T-cell (primary cell): ENCODE measurements around the gene G6PC3. TPM values are rescaled to one million over a fixed set of nuclear protein-coding genes. Genes with fewer than 3 reads are reported as not detected.

Experiments used
- ATAC-seq, 4 experiments: fragments of 200-7000 bp in 3 of 4; fragments of 150-1000 bp in 1 of 4; cut with Tn5 transposase; replicated peaks in 1 of 4; 1 replicate in 3 of 4; 2 replicates in 1 of 4; pipeline ENCODE4 v1.10.0; 2021; ENCODE audit warnings: moderate library complexity in 3 of 4, mild to moderate bottlenecking in 2 of 4, moderate number of reproducible peaks in 1 of 4
- CTCF ChIA-PET, 2 donors: fragments of 300-600 bp; sonication (Branson Sonifier 250); formaldehyde crosslinking; loops; one replicate each; lab custom pipeline; 2022; ENCODE audit warnings: antibody characterized with exemption in 2 of 2; lab: Charles Lee
- POLR2A ChIA-PET, 2 donors: fragments of 300-600 bp; sonication (Branson Sonifier 250); formaldehyde crosslinking; loops; one replicate each; lab custom pipeline; 2022; ENCODE audit warnings: antibody characterized with exemption in 2 of 2; lab: Charles Lee
- DNase-seq, 35 experiments: peaks; one replicate each; pipeline versions ENCODE4 v3.0.0 to v3.0.0-alpha.2; 2013 to 2023
- H3K27ac ChIP-seq: one replicate; pipeline ENCODE4 v1.5.1; 2013; ENCODE audit warnings: low read length
- H3K27me3 ChIP-seq, 2 experiments: replicated peaks in 1 of 2; 1 replicate in 1 of 2; 2 replicates in 1 of 2; pipeline versions ENCODE4 v1.6.1 to v1.7.0; 2013; ENCODE audit warnings: low read length in 1 of 2, mixed read lengths in 1 of 2; ENCODE audit not compliant: control insufficient read depth in 2 of 2, insufficient read depth in 2 of 2; ENCODE audit errors: extremely low read depth in 1 of 2
- H3K36me3 ChIP-seq, 2 donors: 1 replicate in 1 of 2; 2 replicates in 1 of 2; pipeline versions ENCODE4 v1.6.1 to v1.7.0; 2013; ENCODE audit warnings: low read length in 1 of 2; ENCODE audit not compliant: control insufficient read depth in 2 of 2, insufficient read depth in 1 of 2; ENCODE audit errors: extremely low read depth in 1 of 2
- H3K4me1 ChIP-seq, 2 experiments: 1 replicate in 1 of 2; 2 replicates in 1 of 2; pipeline versions ENCODE4 v1.6.1 to v1.7.0; 2013; ENCODE audit warnings: low read length in 2 of 2, mixed read lengths in 1 of 2; ENCODE audit not compliant: insufficient read depth in 2 of 2, control insufficient read depth in 1 of 2; ENCODE audit errors: extremely low read depth in 1 of 2
- H3K4me3 ChIP-seq, 2 donors: 1 replicate in 1 of 2; 2 replicates in 1 of 2; pipeline versions ENCODE4 v1.5.1 to v1.7.0; 2013; ENCODE audit warnings: mild to moderate bottlenecking in 2 of 2, low read length in 1 of 2, moderate library complexity in 1 of 2; ENCODE audit not compliant: control insufficient read depth in 1 of 2; ENCODE audit errors: extremely low read depth in 1 of 2
- H3K9me3 ChIP-seq: 2 replicates; pipeline ENCODE4 v1.7.0; 2013
- H3K27ac Mint-ChIP-seq, 2 donors: one replicate each; pipeline ENCODE4 v1.8.0; 2020 to 2021; ENCODE audit warnings: mild to moderate bottlenecking in 2 of 2, mixed read lengths in 2 of 2
- H3K27me3 Mint-ChIP-seq, 2 donors: one replicate each; pipeline ENCODE4 v1.8.0; 2021 to 2022; ENCODE audit warnings: mixed read lengths in 2 of 2
- H3K36me3 Mint-ChIP-seq: one replicate; pipeline ENCODE4 v1.8.0; 2021; ENCODE audit warnings: mixed read lengths
- H3K4me1 Mint-ChIP-seq, 3 donors: one replicate each; pipeline ENCODE4 v1.8.0; 2020 to 2022; ENCODE audit warnings: mixed read lengths in 3 of 3, mild to moderate bottlenecking in 1 of 3
- H3K4me3 Mint-ChIP-seq, 3 donors: one replicate each; pipeline ENCODE4 v1.8.0; 2020 to 2022; ENCODE audit warnings: mild to moderate bottlenecking in 3 of 3, mixed read lengths in 3 of 3, moderate library complexity in 3 of 3
- H3K9me3 Mint-ChIP-seq, 3 donors: one replicate each; pipeline ENCODE4 v1.8.0; 2020 to 2022; ENCODE audit warnings: mixed read lengths in 3 of 3
- WGBS: methylation state at CpG from one replicate; pipeline ENCODE4 v1.1.5; 2013; ENCODE audit warnings: missing lambda C conversion rate; ENCODE audit not compliant: insufficient coverage; 5-methylcytosine and 5-hydroxymethylcytosine counted together
- total RNA-seq, 35 experiments: library from RNA in 6 of 35; stranded (reverse) in 6 of 35; fragments of 120-200 nt in 1 of 35; gene quantifications; one replicate each; pipeline versions ENCODE4 v1.2.1 to v1.2.4 and lab custom pipeline; 2013 to 2026

G6PC3 gene
- total RNA-seq, 5 donors from 2014 or later (not counting 1 experiment from before 2014, with no cell fraction given): 9.4 to 19.0 (median 16.2) TPM

DNA sequence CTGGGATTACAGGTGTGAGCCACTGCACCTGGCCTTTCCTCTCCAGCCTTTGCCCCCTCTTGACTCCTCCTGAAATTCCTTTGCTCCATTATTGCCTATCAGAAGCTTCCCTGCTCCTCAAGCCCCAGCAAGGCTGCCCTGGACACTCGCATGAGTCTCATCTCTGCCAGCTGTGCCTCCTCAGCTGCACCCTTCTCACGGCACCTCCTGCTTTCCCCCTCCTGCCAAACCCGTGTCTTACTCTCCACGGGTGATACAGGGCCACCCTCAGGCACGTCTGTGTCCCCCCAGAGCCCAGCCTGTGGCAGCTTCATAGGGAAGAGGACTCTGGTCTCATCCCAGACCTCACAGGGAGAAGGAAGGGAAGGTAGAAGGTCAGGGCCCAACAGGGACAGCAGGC, 15.4 kb downstream of the G6PC3 start:
- 100% methylated on average over 2 of the region's 5 CpGs for WGBS
- Histone ChIP-seq H3K4me3 (no peak overlapping the region), H3K4me1 (no peaks in the 10 kb centered on the region), H3K27me3 (no peaks in the 10 kb centered on the region), H3K36me3 (peaks cover 20 to 51% of the 10 kb centered on the region in 2 donors), H3K27ac (no peak overlapping the region), H3K9me3 (no peaks in the 10 kb centered on the region)
- CTCF ChIA-PET: interaction anchor here in 1 of 2 donors (0.6 kb wide), 1 partner anchor 24 kb away, joined by 4 read pairs; no protein-coding TSS in a partner anchor
- DNase-seq: no peak
- Mint-ChIP-seq H3K27me3 (no peaks in the 10 kb centered on the region), H3K4me1 (peaks cover 0 to 13% (median 6%) of the 10 kb centered on the region in 3 donors), H3K36me3 (peaks cover 19% of the 10 kb centered on the region), H3K27ac (no peak overlapping the region), H3K4me3 (no peak overlapping the region), H3K9me3 (no peaks in the 10 kb centered on the region)
- no peak for ATAC-seq
- POLR2A ChIA-PET: no interaction called here

DNA sequence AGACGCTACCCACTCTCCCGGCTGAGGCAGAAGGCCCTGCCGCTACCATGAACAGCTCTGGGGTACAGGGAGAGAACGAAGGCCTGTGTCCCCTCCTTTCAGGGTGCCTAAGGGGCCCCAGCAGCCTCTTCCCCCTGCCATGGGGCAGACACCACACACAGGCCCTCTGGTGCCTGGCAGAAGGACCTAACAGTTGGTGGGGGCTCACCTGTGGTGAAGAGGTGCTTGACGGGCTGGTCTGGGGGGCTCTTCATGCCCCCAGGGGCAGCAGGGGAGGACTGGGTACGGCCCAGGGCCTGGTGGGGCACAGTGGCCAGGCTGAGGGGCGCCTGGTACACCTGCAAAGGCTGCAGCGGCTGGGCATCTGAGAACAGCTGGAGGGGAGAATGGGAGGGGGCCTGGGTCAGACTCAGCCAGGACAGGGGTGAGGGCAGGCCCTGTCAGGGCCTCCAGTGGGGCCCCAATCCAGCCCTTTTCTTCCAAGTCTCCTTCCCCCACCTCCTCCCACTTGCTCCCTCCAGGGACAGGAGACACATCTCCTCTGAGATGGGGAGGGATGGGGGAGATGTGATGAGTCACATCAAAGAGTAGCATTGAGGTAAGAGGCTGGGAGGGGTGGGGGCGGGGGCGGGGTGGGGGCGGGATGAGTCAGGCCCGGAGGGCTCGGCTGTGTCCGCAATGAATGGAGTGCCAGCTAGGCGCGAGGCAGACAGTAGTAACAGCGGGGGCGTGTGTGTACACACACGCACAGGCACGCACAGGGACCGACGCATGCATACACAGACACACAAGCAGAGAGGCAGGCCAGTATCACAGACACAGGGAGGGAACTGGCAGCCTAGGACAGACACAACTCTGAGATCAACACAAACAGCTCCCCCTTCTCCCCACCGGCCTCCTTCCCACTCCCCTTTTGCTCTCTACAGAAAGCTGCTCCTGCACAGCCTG, 16.1 kb downstream of the G6PC3 start:
- Mint-ChIP-seq H3K27ac (peak overlapping the region; percentile 22 to 66), H3K27me3 (no peaks in the 10 kb centered on the region), H3K9me3 (no peaks in the 10 kb centered on the region), H3K4me1 (peaks cover 0 to 13% (median 6%) of the 10 kb centered on the region in 3 donors), H3K36me3 (peaks cover 22% of the 10 kb centered on the region), H3K4me3 (no peak overlapping the region)
- peak in 3 of 35 experiments; percentile 13 to 41 (median 38) for DNase-seq
- H3K4me1 ChIP-seq: no peaks in the 10 kb centered on the region
- H3K27me3 ChIP-seq: no peaks in the 10 kb centered on the region
- CTCF ChIA-PET: interaction anchor here in 1 of 2 donors (0.5 to 0.6 kb wide), 2 partner anchors 25 to 71 kb away, joined by 3 to 4 read pairs; no protein-coding TSS in a partner anchor
- no peaks in the 10 kb centered on the region for H3K9me3 ChIP-seq
- peak; percentile 17 to 75 (median 68) for ATAC-seq
- 42% methylated on average over 14 of the region's 23 CpGs for WGBS
- POLR2A ChIA-PET: interaction anchor here in 1 of 2 donors (0.6 kb wide), 1 partner anchor 259 kb away, joined by 4 read pairs; no protein-coding TSS in a partner anchor
- no peak overlapping the region for H3K4me3 ChIP-seq
- peaks cover 18 to 48% of the 10 kb centered on the region in 2 donors for H3K36me3 ChIP-seq
- no peak overlapping the region for H3K27ac ChIP-seq

DNA sequence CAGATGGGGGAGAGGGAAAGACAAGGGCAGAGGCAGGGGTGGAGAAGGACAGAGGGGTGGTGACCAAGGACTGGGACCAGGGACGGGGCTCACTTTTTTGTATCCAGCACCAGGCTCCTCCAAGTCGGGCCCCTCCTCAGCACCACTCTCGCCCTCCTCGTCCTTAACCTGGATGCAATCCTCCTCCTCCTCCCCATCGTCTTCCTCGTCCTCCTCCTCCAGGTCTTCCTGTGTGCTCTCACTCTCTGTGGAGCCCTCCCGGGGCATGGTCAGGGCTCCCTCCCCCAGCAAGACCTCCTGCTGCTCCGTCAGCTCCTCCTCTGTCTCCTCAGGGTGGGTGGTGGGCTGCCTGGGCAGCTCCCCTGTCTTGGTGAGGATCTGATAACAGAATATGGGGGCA, 16.8 kb downstream of the G6PC3 start:
- ChIA-PET POLR2A (interaction anchor here in 1 of 2 donors (0.6 kb wide), 2 partner anchors 170 to 259 kb away, joined by 3 to 4 read pairs; no protein-coding TSS in a partner anchor), CTCF (no interaction called here)
- Mint-ChIP-seq H3K27me3 (no peaks in the 10 kb centered on the region), H3K36me3 (peaks cover 21% of the 10 kb centered on the region), H3K9me3 (no peaks in the 10 kb centered on the region), H3K27ac (peak overlapping the region in 1 of 2 donors; percentile 58), H3K4me1 (peaks cover 0 to 13% (median 6%) of the 10 kb centered on the region in 3 donors), H3K4me3 (no peak overlapping the region)
- ATAC-seq (peak in 2 of 4 experiments; percentile 8 to 15), DNase-seq (no peak)
- Histone ChIP-seq H3K27ac (no peak overlapping the region), H3K9me3 (no peaks in the 10 kb centered on the region), H3K36me3 (peaks cover 20 to 47% of the 10 kb centered on the region in 2 donors), H3K27me3 (no peaks in the 10 kb centered on the region), H3K4me1 (no peaks in the 10 kb centered on the region), H3K4me3 (no peak overlapping the region)
- WGBS: 76% methylated on average over 4 of the region's 8 CpGs

DNA sequence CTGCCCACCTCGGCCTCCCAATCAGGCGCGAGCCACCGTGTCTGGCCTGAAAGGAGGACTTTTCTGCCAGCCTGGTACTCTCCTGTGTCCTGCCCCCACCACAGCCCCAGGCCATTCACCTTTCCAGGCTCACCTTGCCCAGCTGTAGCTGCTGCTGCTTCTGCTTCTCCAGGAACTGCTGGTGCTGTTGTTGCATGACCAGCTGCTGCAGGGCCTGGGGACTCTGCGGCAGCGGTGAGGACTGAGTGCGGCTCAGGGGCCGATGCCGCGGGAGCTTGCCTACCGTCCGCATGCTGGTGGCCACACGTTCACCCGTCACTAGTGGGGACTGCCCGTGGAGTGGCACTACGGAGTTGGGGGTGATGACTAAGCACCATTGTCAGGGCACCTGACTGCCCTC, 17.7 kb downstream of the G6PC3 start:
- no peaks in the 10 kb centered on the region for H3K9me3 Mint-ChIP-seq
- H3K9me3 ChIP-seq: no peaks in the 10 kb centered on the region
- H3K27me3 ChIP-seq: no peaks in the 10 kb centered on the region
- no peak overlapping the region for H3K27ac ChIP-seq
- H3K4me1 Mint-ChIP-seq: peaks cover 0 to 13% (median 6%) of the 10 kb centered on the region in 3 donors
- H3K27me3 Mint-ChIP-seq: no peaks in the 10 kb centered on the region
- H3K36me3 Mint-ChIP-seq: peaks cover 15% of the 10 kb centered on the region
- no peaks in the 10 kb centered on the region for H3K4me1 ChIP-seq
- ChIA-PET CTCF (no interaction called here), POLR2A (no interaction called here)
- H3K27ac Mint-ChIP-seq: no peak overlapping the region
- H3K4me3 Mint-ChIP-seq: no peak overlapping the region
- ATAC-seq (no peak), DNase-seq (no peak)
- H3K36me3 ChIP-seq: peaks cover 22 to 49% of the 10 kb centered on the region in 2 donors
- 96% methylated on average over 14 of the region's 16 CpGs for whole genome bisulfite sequencing
- H3K4me3 ChIP-seq: no peak overlapping the region

DNA sequence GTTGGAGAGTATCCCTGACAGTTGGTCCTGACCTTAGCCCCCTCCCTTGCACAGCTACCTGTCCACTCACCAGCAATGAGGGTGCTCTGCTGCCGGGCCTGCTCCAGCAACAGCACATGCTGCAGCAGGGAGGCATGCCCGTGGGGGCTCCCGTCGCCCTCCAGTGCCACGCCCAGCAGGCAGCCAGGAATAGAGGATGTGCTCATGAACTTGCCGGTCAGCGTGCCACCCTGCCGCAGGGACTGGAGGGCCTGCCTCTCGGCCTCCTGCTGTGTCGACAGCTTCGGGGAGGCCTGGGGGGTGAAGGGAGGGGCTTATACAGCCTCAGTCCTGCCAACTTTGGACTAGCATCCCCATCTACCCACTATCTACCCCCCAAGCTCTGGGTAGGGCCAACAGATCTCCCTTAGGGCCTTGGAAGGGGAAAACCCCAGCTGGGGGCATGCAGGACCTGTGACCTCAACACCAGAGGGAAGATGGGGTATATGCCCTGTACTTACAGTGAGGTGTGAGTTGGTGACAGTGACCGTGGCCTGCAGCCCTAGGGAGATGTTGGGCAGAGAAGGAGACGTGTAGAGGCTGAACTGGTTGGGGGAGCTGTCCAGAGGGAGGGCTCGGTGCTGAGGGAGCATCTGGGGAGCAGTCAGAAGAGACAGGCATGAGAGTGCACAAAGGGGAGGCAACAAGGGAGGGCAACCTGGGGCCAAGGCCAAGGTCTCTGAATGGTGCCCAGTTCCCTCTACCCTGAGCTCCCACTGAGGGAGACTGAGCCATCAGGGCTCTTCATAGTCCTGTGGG, 20.9 kb downstream of the G6PC3 start:
- Mint-ChIP-seq H3K27me3 (no peaks in the 10 kb centered on the region), H3K9me3 (no peaks in the 10 kb centered on the region), H3K27ac (no peak overlapping the region), H3K4me3 (no peak overlapping the region), H3K4me1 (peaks cover 6 to 20% (median 13%) of the 10 kb centered on the region in 3 donors), H3K36me3 (peaks cover 11% of the 10 kb centered on the region)
- ChIA-PET CTCF (interaction anchor here in 1 of 2 donors (0.6 kb wide), 1 partner anchor 80 kb away, joined by 5 read pairs; no protein-coding TSS in a partner anchor), POLR2A (no interaction called here)
- ATAC-seq (no peak), DNase-seq (no peak)
- Histone ChIP-seq H3K4me1 (peaks cover 3 to 12% of the 10 kb centered on the region in 2 experiments), H3K27ac (no peak overlapping the region), H3K27me3 (no peaks in the 10 kb centered on the region), H3K4me3 (no peak overlapping the region), H3K36me3 (peaks cover 15 to 28% of the 10 kb centered on the region in 2 donors), H3K9me3 (no peaks in the 10 kb centered on the region)
- 88% methylated on average over 8 of the region's 14 CpGs for WGBS

DNA sequence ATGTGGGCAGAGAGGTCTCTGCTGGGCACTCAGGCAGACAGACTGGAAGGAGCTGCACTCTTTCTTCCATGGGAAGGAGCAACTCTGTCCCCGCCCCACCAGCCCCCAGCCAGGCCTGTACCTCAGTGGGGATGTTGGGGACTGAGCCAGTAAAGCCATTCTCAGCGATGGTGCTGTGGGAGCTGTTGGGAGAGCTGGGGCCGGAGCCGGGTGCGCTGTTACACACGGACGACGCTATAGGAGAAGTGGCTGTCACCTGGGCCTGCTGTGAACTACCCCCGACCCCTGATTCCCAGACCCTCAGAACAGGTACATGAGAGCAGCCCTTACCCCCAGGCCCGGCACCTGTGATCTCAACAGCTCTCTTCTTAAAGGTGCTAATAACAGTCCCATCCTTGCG, 21.5 kb downstream of the G6PC3 start:
- Mint-ChIP-seq H3K27ac (no peak overlapping the region), H3K27me3 (no peaks in the 10 kb centered on the region), H3K9me3 (no peaks in the 10 kb centered on the region), H3K4me3 (no peak overlapping the region), H3K4me1 (peaks cover 6 to 18% (median 11%) of the 10 kb centered on the region in 3 donors), H3K36me3 (peaks cover 11% of the 10 kb centered on the region)
- Histone ChIP-seq H3K27ac (no peak overlapping the region), H3K27me3 (no peaks in the 10 kb centered on the region), H3K9me3 (no peaks in the 10 kb centered on the region), H3K36me3 (peaks cover 15 to 27% of the 10 kb centered on the region in 2 donors), H3K4me3 (no peak overlapping the region), H3K4me1 (peaks cover 3 to 13% of the 10 kb centered on the region in 2 experiments)
- CTCF ChIA-PET: interaction anchor here in 1 of 2 donors (0.6 kb wide), 1 partner anchor 80 kb away, joined by 5 read pairs; no protein-coding TSS in a partner anchor
- POLR2A ChIA-PET: no interaction called here
- DNase-seq (no peak), ATAC-seq (no peak)
- 97% methylated on average over 8 of the region's 11 CpGs for WGBS
